GM10248 (cell line): ENCODE results near the gene TUBE1.

ENCODE experiments used
- CTCF ChIA-PET: fragments of 300-600 bp; sonication (Branson Sonifier 250); formaldehyde crosslinking; extraction: SDS; loops from one replicate; lab custom pipeline; 2021; ENCODE audit warnings: antibody characterized with exemption; lab: Yijun Ruan, JAX
- POLR2A ChIA-PET: fragments of 350-650 bp; sonication (Branson Sonifier 250); formaldehyde crosslinking; extraction: SDS; loops from one replicate; lab custom pipeline; 2020; ENCODE audit warnings: antibody characterized with exemption; lab: Yijun Ruan, JAX
- DNase-seq: peaks from one replicate; pipeline ENCODE4 v3.0.0; 2012; ENCODE audit errors: extremely low spot score
- CTCF ChIP-seq: IDR thresholded peaks from 2 replicates; pipeline ENCODE4 v1.5.1; 2012; ENCODE audit warnings: mild to moderate bottlenecking, low read depth; ENCODE audit errors: extremely low read depth, missing control alignments, control extremely low read depth

TUBE1 gene

GRCh38 chr6:112118034-112118433 lies 30.8 kb upstream of the TUBE1 start:
- no peak for TF ChIP-seq CTCF
- ChIA-PET CTCF (interaction anchor here (1.3 kb wide), 1 partner anchor 17 kb away, joined by 6 read pairs; no protein-coding TSS in a partner anchor), POLR2A (no interaction called here)
- no peak for DNase-seq

GRCh38 chr6:112117554-112117953 lies 30.3 kb upstream of the TUBE1 start:
- POLR2A ChIA-PET, result no interaction called here
- no peak for DNase-seq
- no peak for TF ChIP-seq CTCF
- CTCF ChIA-PET, result interaction anchor here (1.2 to 1.3 kb wide), 2 partner anchors 16 to 18 kb away, joined by 3 to 6 read pairs; no protein-coding TSS in a partner anchor

GRCh38 chr6:112116221-112116620 lies 28.9 kb upstream of the TUBE1 start:
- DNase-seq, result no peak
- ChIA-PET CTCF (interaction anchor here (1.0 kb wide), 1 partner anchor 8 kb away, joined by 5 read pairs; no protein-coding TSS in a partner anchor), POLR2A (no interaction called here)
- no peak for TF ChIP-seq CTCF

- ChIA-PET CTCF (no interaction called here), POLR2A (no interaction called here)
- no peak for DNase-seq
- no peak for TF ChIP-seq CTCF
Observed at GRCh38 chr6:112114577-112115223, 27.4 kb upstream of the TUBE1 start.

GRCh38 chr6:112113918-112114317 lies 26.6 kb upstream of the TUBE1 start:
- ChIA-PET POLR2A (no interaction called here), CTCF (no interaction called here)
- no peak for TF ChIP-seq CTCF
- no peak for DNase-seq

GRCh38 chr6:112113431-112113830 lies 26.1 kb upstream of the TUBE1 start:
- no peak for DNase-seq
- POLR2A ChIA-PET, result no interaction called here
- CTCF ChIA-PET, result no interaction called here
- no peak for TF ChIP-seq CTCF
